Calu3 (cell line): ENCODE data around the gene SCNN1B. TPM values are rescaled to one million over a fixed set of nuclear protein-coding genes. Genes with fewer than 3 reads are reported as not detected.

Experiments
- BruUV-seq: library from RNA; stranded (reverse); fragments of 400-500 nt; replicated peaks from 2 replicates; lab custom pipeline; 2021; lab: Mats Ljungman, UMichigan
- CTCF ChIA-PET: fragments of 300-600 bp; sonication (Branson Sonifier 250); formaldehyde crosslinking; loops from one replicate; lab custom pipeline; 2022; ENCODE audit warnings: antibody characterized with exemption; lab: Charles Lee
- DNase-seq: peaks from one replicate; pipeline ENCODE4 v3.0.0; 2022
- H3K27ac Mint-ChIP-seq: one replicate; pipeline ENCODE4 v1.8.0; 2022; ENCODE audit warnings: mixed read lengths; ENCODE audit not compliant: unreplicated experiment
- H3K27me3 Mint-ChIP-seq: one replicate; pipeline ENCODE4 v1.8.0; 2022; ENCODE audit warnings: mixed read lengths; ENCODE audit not compliant: unreplicated experiment
- H3K36me3 Mint-ChIP-seq: one replicate; pipeline ENCODE4 v1.8.0; 2022; ENCODE audit warnings: mild to moderate bottlenecking, moderate library complexity, mixed read lengths; ENCODE audit not compliant: insufficient read depth, unreplicated experiment
- H3K4me1 Mint-ChIP-seq: one replicate; pipeline ENCODE4 v1.8.0; 2022; ENCODE audit warnings: mild to moderate bottlenecking, low read depth, mixed read lengths; ENCODE audit not compliant: unreplicated experiment
- H3K4me3 Mint-ChIP-seq: one replicate; pipeline ENCODE4 v1.8.0; 2022; ENCODE audit warnings: mild to moderate bottlenecking, low read depth, moderate library complexity, mixed read lengths; ENCODE audit not compliant: unreplicated experiment
- H3K9me3 Mint-ChIP-seq: one replicate; pipeline ENCODE4 v1.8.0; 2022; ENCODE audit warnings: low read depth, mixed read lengths; ENCODE audit not compliant: unreplicated experiment
- intact Hi-C: fragments of 100-400 bp; cut with micrococcal nuclease; formaldehyde crosslinking; loops from one replicate; pipeline ENCODE4 v1.10.0; 2022; ENCODE audit not compliant: unreplicated experiment
- total RNA-seq: library from RNA; stranded (reverse); gene quantifications from 2 replicates; pipeline ENCODE4 v1.2.3, GENCODE V29; 2022
- TF ChIP-seq, protein P1 (sequence below): fragments of 200-600 bp; IDR thresholded peaks from one replicate; pipeline ENCODE4 v1.8.0; 2022; ENCODE audit warnings: antibody characterized with exemption; ENCODE audit not compliant: unreplicated experiment

The SCNN1B gene
- total RNA-seq, 1 experiment from 2014 or later, result not detected

DNA sequence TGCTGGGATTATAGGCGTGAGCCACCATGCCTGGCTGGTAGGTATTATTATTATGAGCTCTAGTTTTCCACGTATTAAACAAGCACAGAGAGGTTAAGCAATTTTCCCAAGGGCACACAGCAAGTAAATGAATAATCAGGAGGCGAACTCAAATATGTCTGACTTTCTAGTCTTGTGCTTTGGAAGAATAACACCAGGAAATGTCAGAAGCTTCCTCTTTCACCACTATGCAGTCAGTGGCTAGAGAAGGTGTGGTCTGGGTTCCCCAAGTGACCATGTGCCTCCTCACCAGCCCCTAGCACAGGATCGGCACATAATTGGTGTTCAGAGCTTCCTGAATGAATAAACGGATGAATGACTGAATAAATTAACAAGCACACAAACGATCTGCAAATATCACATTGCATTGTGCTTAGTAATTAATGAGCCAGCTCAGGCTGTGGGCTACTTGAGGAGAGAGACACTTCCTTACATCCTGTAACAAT, 21.6 kb upstream of the SCNN1B start:
- BruUV-seq, result no TSS peak
- no peaks in the 10 kb centered on the region for H3K4me1 Mint-ChIP-seq
- H3K9me3 Mint-ChIP-seq, result no peaks in the 10 kb centered on the region
- TF ChIP-seq, protein P1, sequence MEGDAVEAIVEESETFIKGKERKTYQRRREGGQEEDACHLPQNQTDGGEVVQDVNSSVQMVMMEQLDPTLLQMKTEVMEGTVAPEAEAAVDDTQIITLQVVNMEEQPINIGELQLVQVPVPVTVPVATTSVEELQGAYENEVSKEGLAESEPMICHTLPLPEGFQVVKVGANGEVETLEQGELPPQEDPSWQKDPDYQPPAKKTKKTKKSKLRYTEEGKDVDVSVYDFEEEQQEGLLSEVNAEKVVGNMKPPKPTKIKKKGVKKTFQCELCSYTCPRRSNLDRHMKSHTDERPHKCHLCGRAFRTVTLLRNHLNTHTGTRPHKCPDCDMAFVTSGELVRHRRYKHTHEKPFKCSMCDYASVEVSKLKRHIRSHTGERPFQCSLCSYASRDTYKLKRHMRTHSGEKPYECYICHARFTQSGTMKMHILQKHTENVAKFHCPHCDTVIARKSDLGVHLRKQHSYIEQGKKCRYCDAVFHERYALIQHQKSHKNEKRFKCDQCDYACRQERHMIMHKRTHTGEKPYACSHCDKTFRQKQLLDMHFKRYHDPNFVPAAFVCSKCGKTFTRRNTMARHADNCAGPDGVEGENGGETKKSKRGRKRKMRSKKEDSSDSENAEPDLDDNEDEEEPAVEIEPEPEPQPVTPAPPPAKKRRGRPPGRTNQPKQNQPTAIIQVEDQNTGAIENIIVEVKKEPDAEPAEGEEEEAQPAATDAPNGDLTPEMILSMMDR, result no peak
- no peak overlapping the region for H3K27ac Mint-ChIP-seq
- CTCF ChIA-PET, result no interaction called here
- intact Hi-C loops, result no loop called here
- no peak for DNase-seq
- no peaks in the 10 kb centered on the region for H3K36me3 Mint-ChIP-seq
- H3K4me3 Mint-ChIP-seq, result no peak overlapping the region
- peaks cover 90% of the 10 kb centered on the region for H3K27me3 Mint-ChIP-seq

GRCh38 chr16:23282568-23282967, 19.5 kb upstream of the SCNN1B start:
- Mint-ChIP-seq H3K36me3 (no peaks in the 10 kb centered on the region), H3K4me1 (no peaks in the 10 kb centered on the region), H3K4me3 (no peak overlapping the region), H3K27ac (no peak overlapping the region), H3K27me3 (peaks cover 87% of the 10 kb centered on the region), H3K9me3 (no peaks in the 10 kb centered on the region)
- TF ChIP-seq, protein P1, result no peak
- no peak for DNase-seq
- CTCF ChIA-PET, result no interaction called here
- intact Hi-C loops, result no loop called here
- BruUV-seq, result no TSS peak

DNA sequence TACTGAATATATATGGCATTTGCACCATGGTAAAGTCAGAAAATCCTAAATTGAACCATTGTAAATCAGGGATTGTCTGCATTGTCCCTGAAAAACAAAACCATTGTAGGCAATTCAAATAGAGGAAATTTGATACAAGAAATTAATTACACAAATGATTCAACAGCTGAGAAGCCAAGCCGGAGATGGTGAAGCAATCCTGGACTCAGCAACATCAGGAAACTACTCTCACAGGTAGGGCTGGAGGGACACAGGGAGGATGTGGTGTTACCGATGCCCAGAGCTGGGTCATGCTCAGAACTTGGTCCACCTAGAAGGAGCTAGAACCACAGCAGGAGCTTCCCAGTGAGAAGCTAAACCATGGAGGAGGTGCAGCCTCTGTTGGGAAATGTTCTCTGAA, 18.5 kb upstream of the SCNN1B start:
- Mint-ChIP-seq H3K27me3 (peaks cover 82% of the 10 kb centered on the region), H3K4me3 (no peak overlapping the region), H3K9me3 (no peaks in the 10 kb centered on the region), H3K4me1 (no peaks in the 10 kb centered on the region), H3K27ac (no peak overlapping the region), H3K36me3 (no peaks in the 10 kb centered on the region)
- no peak for DNase-seq
- CTCF ChIA-PET, result no interaction called here
- intact Hi-C loops, result no loop called here
- TF ChIP-seq, protein P1, result no peak
- no TSS peak for BruUV-seq

DNA sequence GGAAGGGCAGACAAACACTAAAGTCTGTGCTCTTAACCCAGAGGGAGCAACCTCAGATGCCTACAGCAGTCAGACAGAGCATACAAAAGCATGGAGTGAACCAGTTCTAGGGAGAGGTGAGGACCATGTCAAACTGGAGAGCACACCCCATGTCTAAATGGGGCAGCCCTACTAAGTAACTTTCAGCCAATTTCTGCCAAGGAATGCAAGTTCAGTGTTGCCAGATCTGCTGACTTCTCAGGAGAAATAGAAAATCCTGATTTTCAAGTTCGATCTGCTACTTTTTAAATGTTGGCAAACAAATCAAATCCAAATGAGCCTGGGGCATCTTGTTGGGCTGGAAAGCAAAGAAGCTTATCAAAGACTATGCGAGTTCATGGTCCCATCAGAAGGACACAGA, 17.5 kb upstream of the SCNN1B start:
- TF ChIP-seq, protein P1, result no peak
- Mint-ChIP-seq H3K9me3 (no peaks in the 10 kb centered on the region), H3K36me3 (no peaks in the 10 kb centered on the region), H3K4me3 (no peak overlapping the region), H3K27ac (no peak overlapping the region), H3K27me3 (peaks cover 82% of the 10 kb centered on the region), H3K4me1 (no peaks in the 10 kb centered on the region)
- intact Hi-C loops, result no loop called here
- CTCF ChIA-PET, result no interaction called here
- no TSS peak for BruUV-seq
- DNase-seq, result no peak
